Amniotic stem cell (primary cell): ENCODE results near the gene PDIA6.

Experiments used
- DNase-seq: peaks from one replicate; lab custom pipeline; 2025; lab: John Stamatoyannopoulos, UW

PDIA6 gene

GRCh38 chr2:10764096-10764785, 48.3 kb downstream of the PDIA6 start:
- DNase-seq = no peak

GRCh38 chr2:10763461-10763800, 49.2 kb downstream of the PDIA6 start:
- DNase-seq = no peak

GRCh38 chr2:10762651-10763460, 49.7 kb downstream of the PDIA6 start:
- DNase-seq = no peak

- DNase-seq = no peak
These were observed 51.0 kb downstream of the PDIA6 start for GRCh38 chr2:10761591-10761990.

GRCh38 chr2:10760794-10761504, 51.6 kb downstream of the PDIA6 start:
- DNase-seq = no peak

- DNase-seq = no peak
These were observed 53.4 kb downstream of the PDIA6 start for GRCh38 chr2:10759151-10759714.

- no peak for DNase-seq
These were observed 54.7 kb downstream of the PDIA6 start for GRCh38 chr2:10757814-10758286.

GRCh38 chr2:10755621-10756020, 57.0 kb downstream of the PDIA6 start:
- DNase-seq = no peak

GRCh38 chr2:10753876-10754275, 58.7 kb downstream of the PDIA6 start:
- DNase-seq = no peak

- DNase-seq = no peak
These were observed 59.4 kb downstream of the PDIA6 start for GRCh38 chr2:10753156-10753555.

- DNase-seq = no peak
These were observed 60.3 kb downstream of the PDIA6 start for GRCh38 chr2:10752236-10752635.

- DNase-seq = no peak
These were observed 62.0 kb downstream of the PDIA6 start for GRCh38 chr2:10750610-10751009.

- DNase-seq = no peak
These were observed 69.9 kb downstream of the PDIA6 start for GRCh38 chr2:10742666-10743065.

GRCh38 chr2:10741139-10741538, 71.4 kb downstream of the PDIA6 start:
- no peak for DNase-seq

- no peak for DNase-seq
These were observed 72.4 kb downstream of the PDIA6 start for GRCh38 chr2:10740226-10740625.

GRCh38 chr2:10738192-10738591, 74.4 kb downstream of the PDIA6 start:
- no peak for DNase-seq

GRCh38 chr2:10733980-10734379, 78.6 kb downstream of the PDIA6 start:
- DNase-seq = no peak

- no peak for DNase-seq
These were observed 79.0 kb downstream of the PDIA6 start for GRCh38 chr2:10733566-10733925.
